Amygdala (tissue), 56 donors: ENCODE measurements around the gene PTEN.
"Not testable (repeated sequence)": the region's sequence is repeated elsewhere in the genome, so short reads cannot be mapped to it uniquely, and the experiment has no call there.

ENCODE experiments used
- DNase-seq, 56 donors: peaks; one replicate each; lab custom pipeline; 2025; lab: John Stamatoyannopoulos, UW

The PTEN gene

GRCh38 chr10:87863053-87863943 lies at the start of gene PTEN, which contains the start of gene KLLN:
Gene PTEN, plus strand, starts transcription at chr10:87863625. Its CDS starts 845 bp downstream, at chr10:87864470.
Gene KLLN, minus strand, starts transcription at chr10:87863533. Its CDS starts 1,046 bp downstream, at chr10:87862487.
- DNase-seq = peak; percentile 36 to 93 (median 84)

GRCh38 chr10:87816163-87816897 lies 47.1 kb upstream of the PTEN start:
- no peak for DNase-seq

GRCh38 chr10:87816898-87817608 lies 46.4 kb upstream of the PTEN start:
- DNase-seq = no peak

- DNase-seq = peak; percentile 38 to 89 (median 75)
Observed at GRCh38 chr10:87817609-87818504, 45.6 kb upstream of the PTEN start, which contains the start of gene ATAD1. Gene ATAD1, minus strand, starts transcription at chr10:87818226. Its CDS starts 3,627 bp downstream, at chr10:87814599.

- DNase-seq = peak in 33 of 56 donors; percentile 6 to 78 (median 36)
Observed at GRCh38 chr10:87818505-87819288, 44.7 kb upstream of the PTEN start.

GRCh38 chr10:87819289-87819585 lies 44.2 kb upstream of the PTEN start:
- DNase-seq = no peak

GRCh38 chr10:87826653-87827052 lies 36.8 kb upstream of the PTEN start:
- DNase-seq = no peak

- no peak for DNase-seq
Observed at GRCh38 chr10:87827681-87828080, 35.7 kb upstream of the PTEN start.

- not testable (repeated sequence) for DNase-seq
Observed at GRCh38 chr10:87829051-87829450, 34.4 kb upstream of the PTEN start.

GRCh38 chr10:87829986-87830729 lies 33.3 kb upstream of the PTEN start:
- no peak for DNase-seq

- DNase-seq = no peak
Observed at GRCh38 chr10:87836098-87836497, 27.3 kb upstream of the PTEN start.

GRCh38 chr10:87837445-87837844 lies 26.0 kb upstream of the PTEN start:
- DNase-seq = no peak

- DNase-seq = no peak
Observed at GRCh38 chr10:87838650-87839049, 24.8 kb upstream of the PTEN start.

GRCh38 chr10:87841186-87841585 lies 22.2 kb upstream of the PTEN start:
- no peak for DNase-seq

- DNase-seq = no peak
Observed at GRCh38 chr10:87842220-87842641, 21.2 kb upstream of the PTEN start.

- DNase-seq = no peak
Observed at GRCh38 chr10:87842776-87843497, 20.5 kb upstream of the PTEN start.

GRCh38 chr10:87843714-87844113 lies 19.7 kb upstream of the PTEN start:
- no peak for DNase-seq
